SJCRH30 (cell line): Measurements from ENCODE around the gene POMC. TPM values are rescaled to one million over a fixed set of nuclear protein-coding genes. Genes with fewer than 3 reads are reported as not detected.
"Not testable (repeated sequence)": the region's sequence is repeated elsewhere in the genome, so short reads cannot be mapped to it uniquely, and the experiment has no call there.

ENCODE experiments used
- DNase-seq, 2 experiments: peaks; one replicate each; pipeline ENCODE4 v3.0.0-alpha.2; 2015 to 2020
- H3K27ac ChIP-seq: fragments of 250-450 bp; sonication (Bioruptor Pico); 2 replicates; pipeline ENCODE4 v1.5.1; 2020; ENCODE audit warnings: mild to moderate bottlenecking, moderate library complexity
- H3K27me3 ChIP-seq: fragments of 250-450 bp; sonication (Bioruptor Pico); 2 replicates; pipeline ENCODE4 v1.5.1; 2020; ENCODE audit warnings: mild to moderate bottlenecking, moderate library complexity
- H3K36me3 ChIP-seq: fragments of 250-450 bp; sonication (Bioruptor Pico); 2 replicates; pipeline ENCODE4 v1.5.1; 2020; ENCODE audit warnings: mild to moderate bottlenecking, moderate library complexity
- H3K4me1 ChIP-seq: fragments of 250-450 bp; sonication (Bioruptor Pico); 2 replicates; pipeline ENCODE4 v1.5.1; 2020; ENCODE audit warnings: mild to moderate bottlenecking, moderate library complexity
- H3K4me3 ChIP-seq: fragments of 250-450 bp; sonication (Bioruptor Pico); 2 replicates; pipeline ENCODE4 v1.5.1; 2020; ENCODE audit warnings: mild to moderate bottlenecking, moderate library complexity
- H3K9me3 ChIP-seq: fragments of 250-450 bp; sonication (Bioruptor Pico); replicated peaks from 2 replicates; pipeline ENCODE4 v1.5.1; 2020; ENCODE audit warnings: mild to moderate bottlenecking, moderate library complexity
- total RNA-seq: library from RNA; depleted of rRNA; stranded (reverse); fragments of >200 nt; shearing (Covaris generic); gene quantifications from 2 replicates; pipeline ENCODE4 v1.2.3, GENCODE V29; 2014; rRNA removed

POMC gene
- total RNA-seq: not detected in 2 replicates

DNA sequence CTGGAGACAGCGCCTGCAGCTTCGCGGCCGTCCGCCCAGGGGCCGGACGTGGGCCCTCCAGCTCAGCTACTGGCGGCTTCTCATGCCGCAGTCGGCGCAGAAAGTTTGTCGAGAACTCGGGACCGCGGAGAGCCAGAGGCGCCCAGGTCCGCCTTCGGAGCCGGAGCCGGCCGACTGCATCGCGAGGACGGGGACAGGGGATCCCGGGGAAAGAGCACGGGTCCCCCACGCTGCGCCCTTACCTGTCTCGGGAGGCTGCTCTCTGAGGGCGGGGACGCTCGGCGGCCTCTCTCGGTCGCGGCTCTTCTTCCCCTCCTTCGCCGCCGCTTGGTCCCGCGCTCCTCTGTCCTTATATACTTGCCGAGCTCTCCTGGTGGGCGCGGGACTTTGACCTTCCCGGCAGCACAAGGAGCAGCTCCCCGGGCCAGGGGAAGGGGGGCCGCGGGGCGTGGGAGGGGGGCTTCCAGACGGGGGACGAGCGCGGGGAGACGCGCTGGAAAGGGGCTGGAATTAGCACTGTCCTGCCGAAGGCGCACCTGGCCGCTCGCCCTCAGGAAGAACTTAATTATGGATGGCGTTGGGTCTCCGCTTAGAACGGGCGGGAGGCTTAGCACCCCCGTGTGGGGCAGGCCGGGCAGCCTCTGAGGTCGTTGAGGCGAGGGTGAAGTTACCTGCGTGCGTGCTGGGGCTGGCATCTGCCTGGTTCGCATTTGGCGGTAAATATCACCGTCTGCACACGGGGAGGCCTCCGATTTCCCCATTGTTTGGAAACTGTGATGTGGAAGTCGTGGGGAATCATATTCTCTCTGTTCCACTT lies at the start of gene POMC:
Gene POMC, minus strand, starts transcription at position 325 of the 817 bp plus-strand sequence. CDS start 3,808 bp downstream, outside the sequence.
- H3K9me3 ChIP-seq: no peaks in the 10 kb centered on the region
- no peaks in the 10 kb centered on the region for H3K36me3 ChIP-seq
- H3K4me3 ChIP-seq: peak within 1 kb of the TSS; percentile 44
- H3K4me1 ChIP-seq: no peaks in the 10 kb centered on the region
- peaks cover 23% of the 10 kb centered on the region; the same call in 1 of the 2 replicates for H3K27me3 ChIP-seq
- no peak within 1 kb of the TSS for H3K27ac ChIP-seq
- peak; percentile 20 to 38 for DNase-seq

DNA sequence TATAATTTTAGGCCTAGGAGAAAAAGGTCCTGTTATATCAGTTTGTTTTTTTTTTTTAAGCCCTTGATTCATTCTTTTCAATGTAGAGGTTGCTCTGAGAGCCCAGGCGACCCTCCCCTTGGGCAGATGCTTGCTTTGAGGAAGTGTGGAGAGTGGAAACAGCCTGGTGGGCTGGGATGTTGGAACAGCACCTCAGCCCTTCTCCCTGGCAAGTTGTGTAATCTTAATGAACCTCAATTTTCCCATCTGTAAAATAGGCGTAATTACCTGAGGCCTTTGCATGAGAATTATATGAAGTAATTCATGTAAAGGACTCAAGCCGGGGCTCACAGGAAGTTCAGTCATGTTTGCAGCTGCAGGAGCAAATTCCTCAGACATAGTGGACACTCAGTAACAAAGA lies 49.7 kb upstream of the POMC start:
- Histone ChIP-seq H3K4me3 (no peak overlapping the region), H3K9me3 (no peaks in the 10 kb centered on the region), H3K4me1 (no peaks in the 10 kb centered on the region), H3K36me3 (no peaks in the 10 kb centered on the region), H3K27me3 (peaks cover 6% of the 10 kb centered on the region; the same call in 1 of the 2 replicates), H3K27ac (no peak overlapping the region)
- no peak for DNase-seq

DNA sequence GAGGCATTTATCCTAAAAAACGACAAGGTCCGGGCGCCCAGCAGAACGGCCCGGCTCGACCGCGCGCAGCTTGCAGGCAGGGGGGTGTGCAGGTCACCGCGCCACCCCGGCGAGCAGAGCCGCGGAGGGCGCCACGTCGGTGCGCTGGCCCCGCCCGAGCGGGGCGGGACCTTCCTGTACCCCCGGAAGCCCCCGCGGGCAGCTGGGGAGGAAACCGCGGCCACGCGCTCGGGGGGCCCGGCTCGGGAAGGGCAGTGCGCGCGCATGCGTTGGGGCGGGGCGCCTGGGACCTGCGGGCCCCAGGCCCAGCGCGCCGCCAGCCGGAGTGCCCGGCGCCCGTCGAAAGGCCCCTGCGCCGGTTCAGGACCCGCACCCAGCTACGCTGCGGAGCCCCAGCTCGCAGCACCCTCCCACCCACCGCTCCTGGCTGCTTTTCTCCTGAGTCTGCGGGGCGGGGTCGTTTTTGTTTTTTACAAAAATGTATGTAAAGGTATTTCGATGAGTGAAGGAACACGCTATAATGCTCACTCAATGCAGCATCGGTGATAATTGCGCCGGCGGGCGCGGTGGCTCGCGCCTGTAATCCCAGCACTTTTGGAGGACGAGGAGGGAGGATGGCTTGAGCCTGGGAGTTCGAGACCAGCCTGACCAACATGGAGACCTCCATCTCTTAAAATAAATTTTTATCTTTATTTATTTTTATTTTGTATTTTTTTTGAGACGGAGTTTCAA lies 47.7 kb upstream of the POMC start:
- no peak for DNase-seq
- Histone ChIP-seq H3K4me1 (peaks cover 5% of the 10 kb centered on the region; the same call in 1 of the 2 replicates), H3K27me3 (peaks cover 6% of the 10 kb centered on the region; the same call in 1 of the 2 replicates), H3K27ac (no peak overlapping the region), H3K36me3 (no peaks in the 10 kb centered on the region), H3K4me3 (no peak overlapping the region), H3K9me3 (no peaks in the 10 kb centered on the region)

DNA sequence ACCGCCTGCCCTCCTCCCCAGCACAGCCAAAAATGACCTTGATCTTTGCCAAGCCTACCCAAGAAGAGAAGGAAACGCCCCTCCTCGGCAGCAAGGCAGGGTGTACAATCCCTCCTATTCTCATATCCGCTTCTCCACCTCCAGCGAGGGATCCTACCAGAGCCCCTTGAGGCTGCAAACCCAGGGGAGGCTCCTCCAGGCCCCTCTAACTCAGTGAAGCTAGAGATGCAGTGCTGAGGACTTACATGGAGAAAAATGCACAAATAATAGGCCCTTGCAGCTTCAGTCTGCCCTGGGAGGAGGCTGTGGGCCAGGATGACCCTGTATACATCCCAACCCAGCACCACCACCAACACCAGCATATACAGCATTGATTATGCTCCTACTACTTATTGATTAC lies 46.9 kb upstream of the POMC start:
- H3K4me1 ChIP-seq: peaks cover 10% of the 10 kb centered on the region
- no peak overlapping the region for H3K27ac ChIP-seq
- no peak for DNase-seq

DNA sequence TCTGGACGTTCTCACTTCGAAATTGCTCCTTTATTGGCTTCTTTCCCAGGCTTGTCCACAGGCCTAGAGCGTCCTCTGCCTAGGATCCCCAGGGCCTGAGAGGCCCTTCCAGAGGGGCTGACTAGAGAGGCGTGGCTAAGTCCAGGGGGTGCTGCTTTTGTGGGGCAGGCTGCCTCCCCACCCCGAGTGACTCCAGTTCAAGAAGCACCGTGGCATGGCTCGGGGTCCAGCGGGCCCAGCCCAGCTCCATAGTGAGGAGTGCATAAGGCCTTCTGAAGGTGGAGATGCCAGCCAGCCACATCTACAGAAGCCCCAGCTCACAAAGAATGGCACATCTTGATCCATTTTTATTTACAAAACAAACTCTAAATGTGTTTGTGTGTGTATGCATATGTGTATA lies 44.8 kb upstream of the POMC start:
- DNase-seq: peak in 1 of 2 experiments; percentile 27
- Histone ChIP-seq H3K9me3 (no peaks in the 10 kb centered on the region), H3K27me3 (0 out of 2 replicates have a peak, but pooled peaks cover 3% of the 10 kb centered on the region), H3K4me1 (peaks cover 24% of the 10 kb centered on the region), H3K27ac (no peak overlapping the region), H3K4me3 (no peak overlapping the region), H3K36me3 (no peaks in the 10 kb centered on the region)

More for the DNA sequence above, 46.9 kb upstream of the POMC start:
- H3K36me3 ChIP-seq: no peaks in the 10 kb centered on the region
- H3K27me3 ChIP-seq: 0 out of 2 replicates have a peak, but pooled peaks cover 3% of the 10 kb centered on the region
- no peaks in the 10 kb centered on the region for H3K9me3 ChIP-seq
- H3K4me3 ChIP-seq: no peak overlapping the region

DNA sequence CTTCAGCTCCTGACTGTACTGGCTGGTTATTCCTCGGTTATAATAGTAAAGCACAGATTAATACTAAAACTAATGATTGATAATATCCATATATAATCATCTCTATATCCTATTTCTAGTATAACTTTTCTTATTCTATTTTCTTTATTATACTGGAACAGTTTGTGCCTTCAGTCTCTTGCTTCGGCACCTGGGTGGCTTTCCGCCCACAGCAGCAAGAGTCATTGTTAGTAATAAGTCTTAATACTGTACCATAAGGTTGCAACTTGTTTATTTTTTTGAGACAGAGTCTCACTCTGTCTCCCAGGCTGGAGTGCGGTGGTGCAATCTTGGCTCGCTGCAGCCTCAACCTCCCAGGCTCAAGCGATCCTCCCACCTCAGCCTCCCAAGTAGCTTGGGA lies 42.5 kb upstream of the POMC start:
- H3K4me1 ChIP-seq: peaks cover 24% of the 10 kb centered on the region

DNA sequence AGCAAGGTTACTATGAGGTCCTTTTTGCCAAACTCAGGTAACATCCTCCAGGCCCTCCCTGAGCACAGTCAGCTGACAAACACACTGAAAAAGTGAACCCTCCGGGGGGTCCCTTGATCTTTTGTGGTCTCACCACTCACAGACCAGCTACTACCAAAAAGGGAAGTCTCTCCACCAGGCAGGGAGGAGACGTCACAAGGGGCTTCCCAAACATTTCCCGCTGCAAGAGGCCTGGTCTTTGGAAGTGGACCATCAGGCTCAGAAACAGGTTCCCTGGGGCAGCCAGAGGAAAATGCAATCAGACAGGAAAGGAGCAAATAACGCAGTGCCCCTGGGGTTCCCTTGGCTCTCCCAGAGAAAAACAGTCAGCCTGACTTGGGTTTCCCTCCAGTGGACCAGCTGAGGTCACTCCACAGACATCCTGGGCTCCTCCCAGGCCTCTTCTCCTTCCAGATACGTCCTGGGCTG lies 38.7 kb upstream of the POMC start:
- peak in 1 of 2 experiments; percentile 14 for DNase-seq
- Histone ChIP-seq H3K4me1 (peaks cover 24% of the 10 kb centered on the region), H3K36me3 (no peaks in the 10 kb centered on the region), H3K27me3 (no peaks in the 10 kb centered on the region), H3K27ac (no peak overlapping the region), H3K4me3 (no peak overlapping the region), H3K9me3 (no peaks in the 10 kb centered on the region)

More for the DNA sequence above, 42.5 kb upstream of the POMC start:
- DNase-seq, H3K27ac ChIP-seq, H3K27me3 ChIP-seq, H3K4me3 ChIP-seq, H3K36me3 ChIP-seq, H3K9me3 ChIP-seq: not testable (repeated sequence)

DNA sequence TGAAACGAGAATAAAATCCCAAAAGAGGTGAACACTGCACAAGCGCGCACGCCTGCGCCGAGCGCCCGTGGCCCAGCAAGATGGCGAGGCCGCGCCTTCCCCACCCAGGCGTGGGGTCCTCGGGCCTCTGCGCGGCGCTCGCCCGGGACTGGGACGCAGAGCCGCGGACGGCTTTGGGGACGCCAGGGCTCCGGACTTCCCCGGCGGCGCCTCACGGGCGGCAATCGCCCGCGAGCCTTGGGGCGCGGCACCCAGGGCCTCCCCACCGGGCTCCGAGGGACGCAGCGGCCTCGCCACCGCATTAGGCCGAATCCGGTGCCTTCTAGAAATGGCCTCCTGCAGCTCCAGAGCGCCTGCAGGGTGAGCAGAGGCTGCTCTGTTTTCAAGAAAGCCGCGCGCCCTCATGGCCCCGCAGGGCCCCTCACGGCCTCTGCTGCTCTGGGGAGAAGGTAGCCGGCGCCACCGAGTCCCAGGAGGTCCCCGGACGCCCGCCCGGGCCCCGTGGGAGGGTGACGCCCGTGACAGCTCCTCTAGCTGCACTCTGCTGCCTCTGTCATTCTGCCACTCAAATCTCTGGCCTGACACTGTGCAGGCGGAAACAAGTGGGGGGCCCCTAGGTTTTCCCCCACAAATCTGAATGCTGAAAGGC lies 35.9 kb upstream of the POMC start:
- H3K4me1 ChIP-seq: peaks cover 4% of the 10 kb centered on the region
- no peak for DNase-seq

DNA sequence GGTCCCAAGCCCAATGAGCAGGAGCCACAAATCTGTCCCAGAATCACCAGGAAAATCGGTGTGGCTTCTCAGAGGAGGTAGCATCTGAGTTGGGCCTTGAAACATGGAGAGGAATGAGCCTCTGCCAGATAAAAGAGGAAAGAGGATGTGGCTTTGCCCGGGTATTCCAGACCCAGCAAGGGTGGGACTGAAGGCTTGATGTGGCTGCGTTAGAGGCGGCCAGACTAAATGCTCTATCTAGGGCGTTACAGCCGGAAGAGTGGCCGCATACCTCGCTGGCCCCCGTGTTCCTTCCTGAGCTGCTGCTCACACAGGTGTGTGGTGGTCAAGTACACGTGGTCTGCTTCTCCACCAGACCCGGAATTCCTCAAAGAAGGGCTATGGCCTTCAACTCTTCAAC lies 33.9 kb upstream of the POMC start:
- Histone ChIP-seq H3K36me3 (no peaks in the 10 kb centered on the region), H3K9me3 (no peaks in the 10 kb centered on the region), H3K27me3 (no peaks in the 10 kb centered on the region), H3K4me1 (peaks cover 13% of the 10 kb centered on the region), H3K4me3 (no peak overlapping the region), H3K27ac (no peak overlapping the region)
- no peak for DNase-seq

More for the DNA sequence above, 35.9 kb upstream of the POMC start:
- no peak overlapping the region for H3K4me3 ChIP-seq
- H3K27ac ChIP-seq: no peak overlapping the region
- no peaks in the 10 kb centered on the region for H3K9me3 ChIP-seq
- no peaks in the 10 kb centered on the region for H3K36me3 ChIP-seq
- no peaks in the 10 kb centered on the region for H3K27me3 ChIP-seq

DNA sequence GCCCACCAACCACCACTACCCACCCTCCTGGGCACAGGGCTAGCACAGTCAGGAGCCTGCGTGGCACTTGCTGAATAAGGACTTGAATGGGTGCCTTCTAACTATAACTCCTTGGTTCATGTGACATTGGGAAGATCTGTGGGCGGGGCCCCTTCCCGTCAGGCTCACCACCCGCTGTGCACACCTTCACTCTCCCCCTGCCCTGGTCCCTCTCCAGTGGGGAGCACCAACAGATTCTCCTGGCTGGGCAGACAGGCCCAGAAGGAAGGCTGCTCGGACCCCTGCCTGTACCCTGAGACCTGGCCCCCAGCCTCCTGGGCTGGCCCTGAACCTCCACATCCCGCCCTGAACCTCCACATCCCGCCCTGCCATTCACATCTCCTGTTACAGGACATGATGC lies 33.4 kb upstream of the POMC start:
- no peaks in the 10 kb centered on the region for H3K27me3 ChIP-seq
- no peaks in the 10 kb centered on the region for H3K36me3 ChIP-seq
- H3K27ac ChIP-seq: no peak overlapping the region
- DNase-seq: no peak
- H3K4me3 ChIP-seq: no peak overlapping the region
- H3K4me1 ChIP-seq: peaks cover 15% of the 10 kb centered on the region
- no peaks in the 10 kb centered on the region for H3K9me3 ChIP-seq

DNA sequence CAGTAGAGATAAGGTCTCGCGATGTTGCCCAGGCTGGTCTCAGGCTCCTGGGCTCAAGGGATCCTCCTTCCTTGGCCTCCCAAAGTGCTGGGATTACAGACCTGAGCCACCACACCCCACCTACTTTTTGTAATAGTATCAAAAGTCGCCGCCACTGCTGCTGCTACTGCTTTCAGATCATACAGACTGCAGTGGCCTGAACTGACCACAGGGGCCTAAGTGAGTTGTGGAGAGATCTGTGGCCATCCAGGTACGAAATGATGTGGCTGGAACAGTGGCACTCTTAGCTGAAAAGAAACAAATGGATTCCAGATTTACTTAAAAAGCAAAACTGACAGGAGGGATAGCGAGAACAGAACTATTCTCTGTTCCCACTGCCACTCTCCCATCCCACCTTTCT lies 32.9 kb upstream of the POMC start:
- Histone ChIP-seq H3K36me3 (no peaks in the 10 kb centered on the region), H3K27me3 (no peaks in the 10 kb centered on the region), H3K9me3 (no peaks in the 10 kb centered on the region), H3K4me1 (peaks cover 20% of the 10 kb centered on the region), H3K4me3 (no peak overlapping the region), H3K27ac (no peak overlapping the region)
- no peak for DNase-seq

DNA sequence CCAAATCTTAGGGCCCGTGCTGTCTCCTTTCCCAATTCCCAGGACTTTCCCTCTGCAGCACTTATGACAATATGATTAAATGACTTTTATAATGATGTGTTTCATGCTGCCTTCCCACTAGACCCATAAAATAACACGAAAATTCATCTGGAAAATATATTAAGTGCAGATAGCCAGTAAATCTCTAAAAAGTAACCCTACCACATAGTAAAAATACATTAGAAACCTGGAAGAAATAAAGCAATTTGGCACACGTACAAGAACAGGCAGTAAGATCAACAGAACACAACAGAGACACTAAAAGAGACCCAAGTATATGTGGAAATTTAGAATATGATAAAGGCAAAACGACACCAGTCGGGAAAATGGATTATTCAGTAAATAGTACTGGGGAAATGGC lies 30.2 kb upstream of the POMC start:
- Histone ChIP-seq H3K36me3 (no peaks in the 10 kb centered on the region), H3K9me3 (no peaks in the 10 kb centered on the region), H3K4me3 (no peak overlapping the region), H3K4me1 (peaks cover 22% of the 10 kb centered on the region), H3K27me3 (no peaks in the 10 kb centered on the region), H3K27ac (no peak overlapping the region)
- DNase-seq: no peak

DNA sequence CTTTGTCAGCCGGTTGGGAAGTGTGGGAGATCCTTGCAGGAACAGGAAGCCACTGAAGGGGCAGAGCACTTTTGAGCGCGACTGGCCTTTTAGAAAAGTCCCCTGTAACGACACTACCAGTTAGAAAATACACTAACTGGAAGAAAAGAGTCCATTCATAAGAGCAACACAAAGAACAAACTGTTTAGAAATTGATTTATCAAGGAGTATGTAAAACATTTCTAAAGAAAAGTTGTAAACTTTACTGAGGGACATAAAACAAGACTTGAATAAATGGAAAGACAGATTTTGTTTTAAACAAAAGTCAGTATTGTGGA lies 29.8 kb upstream of the POMC start:
- DNase-seq: no peak
- Histone ChIP-seq H3K4me3 (peak overlapping the region; percentile 25; the same call in 1 of the 2 replicates), H3K4me1 (peaks cover 22% of the 10 kb centered on the region), H3K27ac (peak overlapping the region; percentile 15; the same call in 1 of the 2 replicates), H3K36me3 (no peaks in the 10 kb centered on the region), H3K27me3 (no peaks in the 10 kb centered on the region), H3K9me3 (no peaks in the 10 kb centered on the region)

DNA sequence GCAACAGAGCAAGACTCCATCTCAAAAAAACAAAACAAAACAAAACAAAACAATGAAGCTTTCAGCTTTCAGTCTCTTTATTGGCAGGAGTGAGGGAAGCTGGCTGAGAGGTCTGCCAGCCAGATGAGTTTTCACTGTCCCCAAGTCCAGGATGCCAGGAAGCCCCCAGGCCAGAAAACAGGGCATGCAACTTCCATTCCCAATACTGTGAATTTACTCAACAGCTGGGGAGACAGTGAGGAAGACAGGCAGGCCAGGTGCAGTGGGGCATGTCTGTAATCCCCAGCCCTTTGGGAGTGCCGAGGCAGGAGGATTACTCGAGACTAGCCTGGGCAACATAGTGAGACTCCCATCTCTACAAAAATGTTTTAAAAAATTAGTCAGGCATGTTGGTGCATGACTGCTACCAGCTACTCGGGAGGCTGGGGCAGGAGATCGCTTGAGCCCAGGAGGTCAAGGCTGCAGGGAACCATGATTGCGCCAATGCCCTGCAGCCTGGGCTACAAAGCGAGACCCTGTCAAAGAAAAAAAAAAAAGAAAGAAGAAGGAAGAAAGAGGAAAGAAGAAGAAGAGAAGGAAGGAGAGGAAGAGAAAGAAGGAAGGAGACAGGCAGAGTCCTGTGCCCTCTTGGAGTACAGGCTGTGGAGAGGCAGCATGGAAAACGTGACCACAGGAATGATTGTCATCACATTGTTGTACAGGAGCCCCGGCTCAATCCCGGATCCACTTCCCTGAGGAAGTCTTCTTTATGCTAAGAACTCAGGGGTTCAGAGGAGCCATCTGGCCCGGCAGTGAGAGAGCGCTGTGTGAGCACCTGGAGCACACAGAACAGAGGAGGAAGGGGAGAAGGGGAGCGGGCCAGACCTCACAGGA lies 29.2 kb upstream of the POMC start:
- peak overlapping the region; percentile 15; the same call in 1 of the 2 replicates for H3K27ac ChIP-seq

More for the DNA sequence above, 29.2 kb upstream of the POMC start:
- H3K36me3 ChIP-seq: no peaks in the 10 kb centered on the region
- peak; percentile 74 to 87 for DNase-seq
- no peaks in the 10 kb centered on the region for H3K27me3 ChIP-seq
- peak overlapping the region; percentile 25; the same call in 1 of the 2 replicates for H3K4me3 ChIP-seq
- no peaks in the 10 kb centered on the region for H3K9me3 ChIP-seq
- H3K4me1 ChIP-seq: peaks cover 22% of the 10 kb centered on the region
